Measurements from ENCODE around the gene FFAR1.

The FFAR1 gene

DNA sequence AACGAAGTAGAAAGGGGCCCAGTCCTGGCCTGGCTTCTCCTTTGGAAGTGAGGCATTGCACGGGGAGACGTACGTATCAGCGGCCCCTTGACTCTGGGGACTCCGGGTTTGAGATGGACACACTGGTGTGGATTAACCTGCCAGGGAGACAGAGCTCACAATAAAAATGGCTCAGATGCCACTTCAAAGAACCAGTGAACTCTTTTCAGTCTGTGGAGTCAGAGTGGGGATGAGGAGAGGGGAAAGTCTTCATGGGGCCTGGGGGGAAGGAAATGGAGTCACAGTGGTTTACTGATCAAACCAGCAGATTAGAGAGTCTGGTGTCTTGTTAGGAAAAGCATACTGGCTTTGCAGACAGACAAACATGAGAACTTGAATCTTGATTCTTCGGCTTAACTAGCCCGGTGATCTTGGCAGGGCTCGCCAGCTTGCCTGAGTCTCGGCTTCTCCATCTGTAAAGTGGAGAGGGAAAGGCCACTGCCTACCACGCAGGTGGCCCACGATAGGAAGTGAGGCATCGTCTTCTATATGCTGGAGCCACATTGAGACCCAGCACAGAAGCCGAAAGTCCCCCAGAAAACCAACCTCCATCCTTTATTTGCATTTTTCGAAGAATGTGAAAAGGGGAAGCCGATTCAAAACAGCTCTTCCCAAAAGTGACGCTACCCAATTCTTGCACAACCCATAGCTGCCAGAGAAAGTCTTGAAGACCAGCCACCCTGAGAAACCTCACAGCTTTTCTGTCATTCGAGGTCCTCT is at the start of gene FFAR1:
Gene FFAR1, plus strand, starts transcription at position 732 of the 759 bp plus-strand sequence. CDS start 3,650 bp downstream, outside the sequence.
- TF ChIP-seq CSDC2 (CRISPR knock-in tag; IDR thresholded peaks at IDR 0.05): no peak
- TF ChIP-seq ARNTL (CRISPR knock-in tag; IDR thresholded peaks at IDR 0.05; ENCODE audit: borderline replicate concordance, low read depth): no peak
- ATAC-seq: no peak

GRCh38 chr19:35297922-35298321 is 49.8 kb upstream of the FFAR1 start:
- TF ChIP-seq TOX (CRISPR knock-in tag; IDR thresholded peaks at IDR 0.05; ENCODE audit: borderline replicate concordance): no peak
- no peak for TF ChIP-seq GLIS3 (CRISPR knock-in tag; IDR thresholded peaks at IDR 0.05)
- TF ChIP-seq PPARA (CRISPR knock-in tag; IDR thresholded peaks at IDR 0.05; ENCODE audit: borderline replicate concordance): no peak
- no peak for TF ChIP-seq ESRRG (CRISPR knock-in tag; IDR thresholded peaks at IDR 0.05)
- TF ChIP-seq, protein P1, sequence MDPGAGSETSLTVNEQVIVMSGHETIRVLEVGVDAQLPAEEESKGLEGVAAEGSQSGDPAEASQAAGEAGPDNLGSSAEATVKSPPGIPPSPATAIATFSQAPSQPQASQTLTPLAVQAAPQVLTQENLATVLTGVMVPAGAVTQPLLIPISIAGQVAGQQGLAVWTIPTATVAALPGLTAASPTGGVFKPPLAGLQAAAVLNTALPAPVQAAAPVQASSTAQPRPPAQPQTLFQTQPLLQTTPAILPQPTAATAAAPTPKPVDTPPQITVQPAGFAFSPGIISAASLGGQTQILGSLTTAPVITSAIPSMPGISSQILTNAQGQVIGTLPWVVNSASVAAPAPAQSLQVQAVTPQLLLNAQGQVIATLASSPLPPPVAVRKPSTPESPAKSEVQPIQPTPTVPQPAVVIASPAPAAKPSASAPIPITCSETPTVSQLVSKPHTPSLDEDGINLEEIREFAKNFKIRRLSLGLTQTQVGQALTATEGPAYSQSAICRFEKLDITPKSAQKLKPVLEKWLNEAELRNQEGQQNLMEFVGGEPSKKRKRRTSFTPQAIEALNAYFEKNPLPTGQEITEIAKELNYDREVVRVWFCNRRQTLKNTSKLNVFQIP (CRISPR knock-in tag; IDR thresholded peaks at IDR 0.05; ENCODE audit: borderline replicate concordance, low read depth): no peak
- TF ChIP-seq, protein P2, sequence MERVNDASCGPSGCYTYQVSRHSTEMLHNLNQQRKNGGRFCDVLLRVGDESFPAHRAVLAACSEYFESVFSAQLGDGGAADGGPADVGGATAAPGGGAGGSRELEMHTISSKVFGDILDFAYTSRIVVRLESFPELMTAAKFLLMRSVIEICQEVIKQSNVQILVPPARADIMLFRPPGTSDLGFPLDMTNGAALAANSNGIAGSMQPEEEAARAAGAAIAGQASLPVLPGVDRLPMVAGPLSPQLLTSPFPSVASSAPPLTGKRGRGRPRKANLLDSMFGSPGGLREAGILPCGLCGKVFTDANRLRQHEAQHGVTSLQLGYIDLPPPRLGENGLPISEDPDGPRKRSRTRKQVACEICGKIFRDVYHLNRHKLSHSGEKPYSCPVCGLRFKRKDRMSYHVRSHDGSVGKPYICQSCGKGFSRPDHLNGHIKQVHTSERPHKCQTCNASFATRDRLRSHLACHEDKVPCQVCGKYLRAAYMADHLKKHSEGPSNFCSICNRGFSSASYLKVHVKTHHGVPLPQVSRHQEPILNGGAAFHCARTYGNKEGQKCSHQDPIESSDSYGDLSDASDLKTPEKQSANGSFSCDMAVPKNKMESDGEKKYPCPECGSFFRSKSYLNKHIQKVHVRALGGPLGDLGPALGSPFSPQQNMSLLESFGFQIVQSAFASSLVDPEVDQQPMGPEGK (CRISPR knock-in tag; IDR thresholded peaks at IDR 0.05; ENCODE audit: borderline replicate concordance): no peak
- TF ChIP-seq CSRNP3 (CRISPR knock-in tag; IDR thresholded peaks at IDR 0.05): no peak
- no peak for TF ChIP-seq OSR1 (CRISPR knock-in tag; IDR thresholded peaks at IDR 0.05)
- no peak for TF ChIP-seq BACH2 (CRISPR knock-in tag; IDR thresholded peaks at IDR 0.05; ENCODE audit: borderline replicate concordance)
- TF ChIP-seq ZNF8 (CRISPR knock-in tag; IDR thresholded peaks at IDR 0.05): no peak
- TF ChIP-seq TSHZ2 (CRISPR knock-in tag; IDR thresholded peaks at IDR 0.05): no peak
- no peak for TF ChIP-seq ZNF565 (CRISPR knock-in tag; conservative IDR thresholded peaks at IDR 0.05; ENCODE audit: low read depth)
- no peak for TF ChIP-seq ZNF70 (CRISPR knock-in tag; IDR thresholded peaks at IDR 0.05)
- no peak for TF ChIP-seq CREB5 (CRISPR knock-in tag; IDR thresholded peaks at IDR 0.05; ENCODE audit: low read depth)
- TF ChIP-seq SNAI2 (CRISPR knock-in tag; IDR thresholded peaks at IDR 0.05): no peak
- TF ChIP-seq ZC3H10 (CRISPR knock-in tag; IDR thresholded peaks at IDR 0.05): no peak
- no peak for TF ChIP-seq CSDC2 (CRISPR knock-in tag; IDR thresholded peaks at IDR 0.05)
- no peak for TF ChIP-seq ZFP3 (CRISPR knock-in tag; IDR thresholded peaks at IDR 0.05)
- no peak for TF ChIP-seq RARB (CRISPR knock-in tag; IDR thresholded peaks at IDR 0.05)
- TF ChIP-seq ARNTL (CRISPR knock-in tag; IDR thresholded peaks at IDR 0.05; ENCODE audit: borderline replicate concordance, low read depth): no peak
- no peak for ATAC-seq

- TF ChIP-seq CSRNP3 (CRISPR knock-in tag; IDR thresholded peaks at IDR 0.05): no peak
- no peak for TF ChIP-seq ZFP3 (CRISPR knock-in tag; IDR thresholded peaks at IDR 0.05)
- ATAC-seq: no peak
Observed at GRCh38 chr19:35298561-35298972, 49.1 kb upstream of the FFAR1 start.

Data from SK-N-SH treated with all-trans-retinoic acid at 6 μM for 48 hours (cell line).